H9 (cell line): Measurements from ENCODE around the gene DYNLRB1. TPM values are rescaled to one million over a fixed set of nuclear protein-coding genes. Genes with fewer than 3 reads are reported as not detected.

Experiments used
- DNase-seq: peaks from one replicate; pipeline ENCODE4 v3.0.0-alpha.2; 2017
- H2AFZ ChIP-seq: one replicate; pipeline ENCODE4 v1.6.1; 2013; ENCODE audit warnings: mild to moderate bottlenecking, low read length, control low read depth, moderate library complexity
- H2AK5ac ChIP-seq: 2 replicates; pipeline ENCODE4 v1.6.1; 2013; ENCODE audit warnings: low read length, control low read depth, mixed read lengths; ENCODE audit not compliant: insufficient read length
- H2BK120ac ChIP-seq: one replicate; pipeline ENCODE4 v1.6.1; 2013; ENCODE audit warnings: low read depth, mild to moderate bottlenecking, low read length, control low read depth, inconsistent platforms; ENCODE audit not compliant: poor library complexity, severe bottlenecking
- H2BK12ac ChIP-seq: 2 replicates; pipeline ENCODE4 v1.6.1; 2013; ENCODE audit warnings: low read length, control low read depth, mixed read lengths, low read depth; ENCODE audit not compliant: insufficient read length
- H2BK15ac ChIP-seq: 2 replicates; pipeline ENCODE4 v1.6.1; 2013; ENCODE audit warnings: low read depth, low read length, control low read depth
- H2BK20ac ChIP-seq: one replicate; pipeline ENCODE4 v1.6.1; 2013; ENCODE audit warnings: low read depth, mild to moderate bottlenecking, low read length, control low read depth, inconsistent platforms; ENCODE audit not compliant: poor library complexity, severe bottlenecking
- H2BK5ac ChIP-seq: 2 replicates; pipeline ENCODE4 v1.6.1; 2013; ENCODE audit warnings: low read length, control low read depth, mixed read lengths; ENCODE audit not compliant: insufficient read length
- H3K14ac ChIP-seq: 2 replicates; pipeline ENCODE4 v1.6.1; 2013; ENCODE audit warnings: low read length, control low read depth; ENCODE audit not compliant: insufficient read depth
- H3K18ac ChIP-seq: 2 replicates; pipeline ENCODE4 v1.6.1; 2013; ENCODE audit warnings: low read depth, mild to moderate bottlenecking, mixed read lengths, low read length, control low read depth; ENCODE audit not compliant: insufficient read length
- H3K23ac ChIP-seq: 2 replicates; pipeline ENCODE4 v1.6.1; 2013; ENCODE audit warnings: low read length, control low read depth, mixed read lengths, low read depth; ENCODE audit not compliant: insufficient read length
- H3K23me2 ChIP-seq: 2 replicates; pipeline ENCODE4 v1.6.1; 2013; ENCODE audit warnings: low read depth, mild to moderate bottlenecking, mixed read lengths, low read length, control low read depth; ENCODE audit not compliant: insufficient read length, poor library complexity, severe bottlenecking
- H3K27ac ChIP-seq: 2 replicates; pipeline ENCODE4 v1.5.1; 2013; ENCODE audit warnings: low read length, control low read depth, mixed read lengths, low read depth; ENCODE audit not compliant: insufficient read length
- H3K27me3 ChIP-seq: 2 replicates; pipeline ENCODE4 v1.6.1; 2013; ENCODE audit warnings: low read length, control low read depth, inconsistent platforms; ENCODE audit not compliant: insufficient read depth
- H3K4ac ChIP-seq: 2 replicates; pipeline ENCODE4 v1.6.1; 2013; ENCODE audit warnings: low read depth, mild to moderate bottlenecking, control low read depth, inconsistent platforms, low read length, moderate library complexity
- H3K4me1 ChIP-seq: 2 replicates; pipeline ENCODE4 v1.6.1; 2013; ENCODE audit warnings: low read length, control low read depth, inconsistent platforms; ENCODE audit not compliant: insufficient read depth
- H3K4me2 ChIP-seq: 2 replicates; pipeline ENCODE4 v1.6.1; 2013; ENCODE audit warnings: low read length, control low read depth, mixed read lengths; ENCODE audit not compliant: insufficient read length, insufficient read depth
- H3K56ac ChIP-seq: 2 replicates; pipeline ENCODE4 v1.6.1; 2013; ENCODE audit warnings: low read depth, mild to moderate bottlenecking, mixed read lengths, low read length, control low read depth; ENCODE audit not compliant: insufficient read length
- H3K79me1 ChIP-seq: 2 replicates; pipeline ENCODE4 v1.6.1; 2013; ENCODE audit warnings: low read depth, mild to moderate bottlenecking, moderate library complexity, low read length, control low read depth, inconsistent platforms; ENCODE audit not compliant: insufficient read depth, poor library complexity, severe bottlenecking
- H3K79me2 ChIP-seq: 2 replicates; pipeline ENCODE4 v1.6.1; 2013; ENCODE audit warnings: low read length, control low read depth, inconsistent platforms; ENCODE audit not compliant: insufficient read depth
- H3K9ac ChIP-seq: 2 replicates; pipeline ENCODE4 v1.6.1; 2013; ENCODE audit warnings: low read length, control low read depth, mixed read lengths; ENCODE audit not compliant: insufficient read length; ENCODE audit errors: extremely low read depth
- H3K9me3 ChIP-seq: one replicate; pipeline ENCODE4 v1.6.1; 2013; ENCODE audit warnings: low read depth, low read length, inconsistent platforms; ENCODE audit not compliant: control insufficient read depth
- H3T11ph ChIP-seq: one replicate; pipeline ENCODE4 v1.6.1; 2013; ENCODE audit warnings: mild to moderate bottlenecking, low read length, control low read depth, inconsistent platforms
- H4K20me1 ChIP-seq: one replicate; pipeline ENCODE4 v1.6.1; 2013; ENCODE audit not compliant: control insufficient read depth, insufficient read length, insufficient read depth
- H4K5ac ChIP-seq: 2 replicates; pipeline ENCODE4 v1.6.1; 2013; ENCODE audit warnings: low read depth, mild to moderate bottlenecking, mixed read lengths, low read length, control low read depth; ENCODE audit not compliant: insufficient read length
- H4K8ac ChIP-seq: replicated peaks from 2 replicates; pipeline ENCODE4 v1.6.1; 2013; ENCODE audit warnings: low read length, control low read depth, mixed read lengths, low read depth; ENCODE audit not compliant: insufficient read length
- H4K91ac ChIP-seq: 2 replicates; pipeline ENCODE4 v1.6.1; 2013; ENCODE audit warnings: low read depth, mild to moderate bottlenecking, moderate library complexity, mixed read lengths, low read length, control low read depth; ENCODE audit not compliant: insufficient read length
- H3K27ac Mint-ChIP-seq, 3 experiments: 2 replicates in 2 of 3; 3 replicates in 1 of 3; pipeline ENCODE4 v1.8.0; 2020 to 2021; ENCODE audit warnings: mixed read lengths in 3 of 3, mild to moderate bottlenecking in 1 of 3, moderate library complexity in 1 of 3
- H3K27me3 Mint-ChIP-seq: 2 replicates; pipeline ENCODE4 v1.8.0; 2021; ENCODE audit warnings: low read depth, mild to moderate bottlenecking, moderate library complexity, mixed read lengths
- H3K36me3 Mint-ChIP-seq, 3 experiments: 2 replicates in 2 of 3; 3 replicates in 1 of 3; pipeline ENCODE4 v1.8.0; 2020 to 2021; ENCODE audit warnings: low read depth in 3 of 3, mixed read lengths in 3 of 3; ENCODE audit not compliant: insufficient read depth in 1 of 3
- H3K4me1 Mint-ChIP-seq, 2 experiments: 2 replicates each; pipeline ENCODE4 v1.8.0; 2020; ENCODE audit warnings: mixed read lengths in 2 of 2
- H3K4me3 Mint-ChIP-seq, 2 experiments: 2 replicates in 1 of 2; 3 replicates in 1 of 2; pipeline ENCODE4 v1.8.0; 2020 to 2021; ENCODE audit warnings: mild to moderate bottlenecking in 2 of 2, mixed read lengths in 2 of 2, moderate library complexity in 1 of 2
- H3K9me3 Mint-ChIP-seq, 2 experiments: 2 replicates in 1 of 2; 3 replicates in 1 of 2; pipeline ENCODE4 v1.8.0; 2020; ENCODE audit warnings: mild to moderate bottlenecking in 2 of 2, mixed read lengths in 2 of 2, moderate library complexity in 1 of 2
- CTCF ChIP-seq: fragments of 200-600 bp; sonication (generic); conservative IDR thresholded peaks from 3 replicates; pipeline ENCODE4 v1.8.0; 2021; ENCODE audit warnings: antibody characterized with exemption, mild to moderate bottlenecking
- WGBS: extraction: QIAGEN DNeasy Blood & Tissue Kit; methylation state at CpG from one replicate; pipeline ENCODE4 v1.1.7; 2013; ENCODE audit warnings: missing lambda C conversion rate, low lambda C conversion rate, mixed read lengths; ENCODE audit not compliant: insufficient read length; ENCODE audit errors: extremely low coverage; 5-methylcytosine and 5-hydroxymethylcytosine counted together
- total RNA-seq: library from RNA; stranded (reverse); gene quantifications from 2 replicates; pipeline ENCODE4 v1.2.1, GENCODE V29; 2021

Gene DYNLRB1
- total RNA-seq, 1 experiment from 2014 or later, result 200 TPM

GRCh38 chr20:34582911-34583310 lies 66.7 kb downstream of the DYNLRB1 start:
- no peak overlapping the region for H3K18ac ChIP-seq
- Mint-ChIP-seq H3K27me3 (no peaks in the 10 kb centered on the region; the same call in 1 of the 2 replicates), H3K4me1 (no peaks in the 10 kb centered on the region), H3K27ac (peak overlapping the region in 2 of 3 experiments; percentile 16 to 31; a peak in 2 of 7 replicates), H3K36me3 (peaks cover 0 to 15% (median 6%) of the 10 kb centered on the region in 3 experiments; a peak in 4 of 7 replicates), H3K9me3 (no peaks in the 10 kb centered on the region), H3K4me3 (no peak overlapping the region)
- no peak overlapping the region for H2AFZ ChIP-seq
- TF ChIP-seq CTCF, result no peak
- H3K27me3 ChIP-seq, result no peaks in the 10 kb centered on the region
- H3K4me2 ChIP-seq, result no peak overlapping the region
- H2BK20ac ChIP-seq, result no peak overlapping the region
- no peaks in the 10 kb centered on the region for H3K79me1 ChIP-seq
- H3K4me1 ChIP-seq, result no peaks in the 10 kb centered on the region
- no peak overlapping the region for H3K23ac ChIP-seq
- no peak overlapping the region for H3K14ac ChIP-seq
- no peak overlapping the region for H2BK12ac ChIP-seq
- no peak overlapping the region for H3K27ac ChIP-seq
- no peak overlapping the region for H2BK15ac ChIP-seq
- no CpG with 5 or more reads among the region's 4 CpGs for whole genome bisulfite sequencing
- no peak overlapping the region for H3K4ac ChIP-seq
- H3K9ac ChIP-seq, result no peak overlapping the region
- H4K20me1 ChIP-seq, result no peaks in the 10 kb centered on the region
- H3K23me2 ChIP-seq, result no peaks in the 10 kb centered on the region
- no peak overlapping the region for H4K5ac ChIP-seq
- no peak overlapping the region for H4K91ac ChIP-seq
- no peak overlapping the region for H2BK5ac ChIP-seq
- H3T11ph ChIP-seq, result no peak overlapping the region
- H2AK5ac ChIP-seq, result no peak overlapping the region
- H2BK120ac ChIP-seq, result no peak overlapping the region
- H3K79me2 ChIP-seq, result no peaks in the 10 kb centered on the region
- H4K8ac ChIP-seq, result no peak overlapping the region
- no peak for DNase-seq
- H3K56ac ChIP-seq, result no peak overlapping the region
- no peaks in the 10 kb centered on the region for H3K9me3 ChIP-seq
